ENCODE results near the gene PRR7.
A peak's percentile ranks its signal among the peaks of the same experiment; 100 is the strongest.

Gene PRR7

GRCh38 chr5:177474002-177474476 lies 27.4 kb downstream of the PRR7 start:
- Histone ChIP-seq H3K36me3 (ENCODE audit: control insufficient read depth, insufficient read depth, low read length) (peaks cover 26% of the 10 kb centered on the region), H3K9me3 (ENCODE audit: control insufficient read depth, insufficient read depth, low read length) (no peaks in the 10 kb centered on the region), H3K27ac (ENCODE audit: low read depth, low read length) (no peak overlapping the region), H3K27me3 (ENCODE audit: control insufficient read depth, insufficient read depth, low read length) (no peaks in the 10 kb centered on the region), H3K4me1 (ENCODE audit: control insufficient read depth, insufficient read depth, low read length) (peaks cover 48% of the 10 kb centered on the region), H3K4me3 (ENCODE audit: low read depth, low read length) (peak overlapping the region; percentile 45), H3K9ac (ENCODE audit: low read depth, low read length) (peak overlapping the region; percentile 25; the same call in 1 of the 2 replicates)

GRCh38 chr5:177474846-177475562 lies 28.4 kb downstream of the PRR7 start:
- peaks cover 23% of the 10 kb centered on the region for H3K36me3 ChIP-seq (ENCODE audit: control insufficient read depth, insufficient read depth, low read length)
- no peaks in the 10 kb centered on the region for H3K9me3 ChIP-seq (ENCODE audit: control insufficient read depth, insufficient read depth, low read length)
- H3K27ac ChIP-seq (ENCODE audit: low read depth, low read length), result no peak overlapping the region
- peaks cover 42% of the 10 kb centered on the region for H3K4me1 ChIP-seq (ENCODE audit: control insufficient read depth, insufficient read depth, low read length)
- no peaks in the 10 kb centered on the region for H3K27me3 ChIP-seq (ENCODE audit: control insufficient read depth, insufficient read depth, low read length)
- H3K4me3 ChIP-seq (ENCODE audit: low read depth, low read length), result no peak overlapping the region
- H3K9ac ChIP-seq (ENCODE audit: low read depth, low read length), result no peak overlapping the region

- Histone ChIP-seq H3K4me3 (ENCODE audit: low read depth, low read length) (no peak overlapping the region), H3K9ac (ENCODE audit: low read depth, low read length) (no peak overlapping the region), H3K4me1 (ENCODE audit: control insufficient read depth, insufficient read depth, low read length) (peaks cover 34% of the 10 kb centered on the region), H3K27ac (ENCODE audit: low read depth, low read length) (no peak overlapping the region), H3K36me3 (ENCODE audit: control insufficient read depth, insufficient read depth, low read length) (peaks cover 15% of the 10 kb centered on the region), H3K27me3 (ENCODE audit: control insufficient read depth, insufficient read depth, low read length) (no peaks in the 10 kb centered on the region), H3K9me3 (ENCODE audit: control insufficient read depth, insufficient read depth, low read length) (no peaks in the 10 kb centered on the region)
Measured at GRCh38 chr5:177475563-177476427, 29.2 kb downstream of the PRR7 start.

- H3K9me3 ChIP-seq (ENCODE audit: control insufficient read depth, insufficient read depth, low read length), result no peaks in the 10 kb centered on the region
- H3K4me1 ChIP-seq (ENCODE audit: control insufficient read depth, insufficient read depth, low read length), result peaks cover 25% of the 10 kb centered on the region
- H3K36me3 ChIP-seq (ENCODE audit: control insufficient read depth, insufficient read depth, low read length), result peaks cover 8% of the 10 kb centered on the region
- no peak overlapping the region for H3K4me3 ChIP-seq (ENCODE audit: low read depth, low read length)
- no peak overlapping the region for H3K9ac ChIP-seq (ENCODE audit: low read depth, low read length)
- no peaks in the 10 kb centered on the region for H3K27me3 ChIP-seq (ENCODE audit: control insufficient read depth, insufficient read depth, low read length)
- H3K27ac ChIP-seq (ENCODE audit: low read depth, low read length), result no peak overlapping the region
Measured at GRCh38 chr5:177476531-177477233, 30.1 kb downstream of the PRR7 start.

GRCh38 chr5:177477701-177478477 lies 31.3 kb downstream of the PRR7 start:
- peaks cover 11% of the 10 kb centered on the region; the same call in 1 of the 2 replicates for H3K36me3 ChIP-seq (ENCODE audit: control insufficient read depth, insufficient read depth, low read length)
- no peaks in the 10 kb centered on the region for H3K27me3 ChIP-seq (ENCODE audit: control insufficient read depth, insufficient read depth, low read length)
- H3K9me3 ChIP-seq (ENCODE audit: control insufficient read depth, insufficient read depth, low read length), result no peaks in the 10 kb centered on the region
- peaks cover 20% of the 10 kb centered on the region for H3K4me1 ChIP-seq (ENCODE audit: control insufficient read depth, insufficient read depth, low read length)
- peak overlapping the region; percentile 28 for H3K27ac ChIP-seq (ENCODE audit: low read depth, low read length)
- no peak overlapping the region for H3K4me3 ChIP-seq (ENCODE audit: low read depth, low read length)
- H3K9ac ChIP-seq (ENCODE audit: low read depth, low read length), result no peak overlapping the region

- peaks cover 20% of the 10 kb centered on the region for H3K36me3 ChIP-seq (ENCODE audit: control insufficient read depth, insufficient read depth, low read length)
- no peaks in the 10 kb centered on the region for H3K9me3 ChIP-seq (ENCODE audit: control insufficient read depth, insufficient read depth, low read length)
- H3K27me3 ChIP-seq (ENCODE audit: control insufficient read depth, insufficient read depth, low read length), result no peaks in the 10 kb centered on the region
- H3K4me3 ChIP-seq (ENCODE audit: low read depth, low read length), result no peak overlapping the region
- H3K9ac ChIP-seq (ENCODE audit: low read depth, low read length), result no peak overlapping the region
- H3K27ac ChIP-seq (ENCODE audit: low read depth, low read length), result no peak overlapping the region
- peaks cover 18% of the 10 kb centered on the region for H3K4me1 ChIP-seq (ENCODE audit: control insufficient read depth, insufficient read depth, low read length)
Measured at GRCh38 chr5:177478711-177479646, 32.4 kb downstream of the PRR7 start.

- Histone ChIP-seq H3K9me3 (ENCODE audit: control insufficient read depth, insufficient read depth, low read length) (no peaks in the 10 kb centered on the region), H3K27me3 (ENCODE audit: control insufficient read depth, insufficient read depth, low read length) (no peaks in the 10 kb centered on the region), H3K27ac (ENCODE audit: low read depth, low read length) (no peak overlapping the region), H3K4me3 (ENCODE audit: low read depth, low read length) (no peak overlapping the region), H3K9ac (ENCODE audit: low read depth, low read length) (no peak overlapping the region), H3K4me1 (ENCODE audit: control insufficient read depth, insufficient read depth, low read length) (peaks cover 12% of the 10 kb centered on the region), H3K36me3 (ENCODE audit: control insufficient read depth, insufficient read depth, low read length) (peaks cover 27% of the 10 kb centered on the region)
Measured at GRCh38 chr5:177479774-177480173, 33.2 kb downstream of the PRR7 start.

GRCh38 chr5:177482359-177482795 lies 35.8 kb downstream of the PRR7 start:
- no peak overlapping the region for H3K4me3 ChIP-seq (ENCODE audit: low read depth, low read length)
- H3K9ac ChIP-seq (ENCODE audit: low read depth, low read length), result no peak overlapping the region
- no peaks in the 10 kb centered on the region for H3K9me3 ChIP-seq (ENCODE audit: control insufficient read depth, insufficient read depth, low read length)
- no peak overlapping the region for H3K27ac ChIP-seq (ENCODE audit: low read depth, low read length)
- H3K4me1 ChIP-seq (ENCODE audit: control insufficient read depth, insufficient read depth, low read length), result no peaks in the 10 kb centered on the region
- H3K36me3 ChIP-seq (ENCODE audit: control insufficient read depth, insufficient read depth, low read length), result peaks cover 45% of the 10 kb centered on the region
- no peaks in the 10 kb centered on the region for H3K27me3 ChIP-seq (ENCODE audit: control insufficient read depth, insufficient read depth, low read length)

GRCh38 chr5:177483042-177483441 lies 36.4 kb downstream of the PRR7 start:
- no peaks in the 10 kb centered on the region for H3K9me3 ChIP-seq (ENCODE audit: control insufficient read depth, insufficient read depth, low read length)
- H3K4me3 ChIP-seq (ENCODE audit: low read depth, low read length), result no peak overlapping the region
- peaks cover 52% of the 10 kb centered on the region for H3K36me3 ChIP-seq (ENCODE audit: control insufficient read depth, insufficient read depth, low read length)
- no peaks in the 10 kb centered on the region for H3K4me1 ChIP-seq (ENCODE audit: control insufficient read depth, insufficient read depth, low read length)
- H3K27me3 ChIP-seq (ENCODE audit: control insufficient read depth, insufficient read depth, low read length), result no peaks in the 10 kb centered on the region
- no peak overlapping the region for H3K9ac ChIP-seq (ENCODE audit: low read depth, low read length)
- no peak overlapping the region for H3K27ac ChIP-seq (ENCODE audit: low read depth, low read length)
